Measurements from ENCODE around the gene ARID3C.

Gene ARID3C

DNA sequence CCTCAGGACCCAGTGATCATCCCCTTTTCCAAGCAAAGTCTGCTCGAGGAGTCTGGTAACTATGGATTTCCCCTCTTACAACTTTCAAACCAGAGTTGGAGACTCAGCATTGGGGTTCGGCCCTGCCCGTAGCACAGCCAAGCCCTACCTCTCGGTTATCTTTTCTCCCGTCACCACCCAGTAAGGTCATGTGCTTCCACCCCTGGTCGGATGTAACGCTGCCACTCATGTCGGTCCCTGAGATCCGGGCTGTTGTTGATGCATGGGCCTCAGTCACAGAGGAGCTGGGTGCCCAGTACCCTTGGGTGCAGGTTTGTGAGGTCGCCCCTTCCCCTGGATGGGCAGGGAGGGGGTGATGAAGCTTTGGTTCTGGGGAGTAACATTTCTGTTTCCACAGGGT is 18.8 kb upstream of the ARID3C start:
- H2BK15ac ChIP-seq (ENCODE audit: low read depth, poor library complexity, severe bottlenecking) = no peak overlapping the region
- H4K8ac ChIP-seq (ENCODE audit: low read length) = peak overlapping the region; percentile 36
- no peak overlapping the region for H2AFZ ChIP-seq (ENCODE audit: low read depth, low read length)
- no peak overlapping the region for H2BK5ac ChIP-seq (ENCODE audit: low read depth, low read length, poor library complexity, severe bottlenecking)
- 81% methylated on average over 10 of the region's 10 CpGs for WGBS
- peak overlapping the region; percentile 91 for H3K9ac ChIP-seq (ENCODE audit: low read length)
- no peak overlapping the region for H3K23ac ChIP-seq (ENCODE audit: low read length in 2 of 2)
- peaks cover 33% of the 10 kb centered on the region for H3K4me1 ChIP-seq (ENCODE audit: control insufficient read depth, insufficient read depth, low read depth, low read length)
- no peak for DNase-seq
- no peaks in the 10 kb centered on the region for H3K9me3 ChIP-seq (ENCODE audit: control insufficient read depth, low read length)
- H3K27ac ChIP-seq (ENCODE audit: low read length, poor library complexity, severe bottlenecking) = no peak overlapping the region
- peaks cover 26% of the 10 kb centered on the region for H3K79me1 ChIP-seq (replicated peaks; ENCODE audit: low read length, poor library complexity, severe bottlenecking)
- H2BK120ac ChIP-seq (ENCODE audit: low read depth, low read length) = no peak overlapping the region
- H3K14ac ChIP-seq (ENCODE audit: low read length in 2 of 2) = peak overlapping the region in 1 of 2 experiments; percentile 86
- peak overlapping the region; percentile 8 for H2AK5ac ChIP-seq (ENCODE audit: low read length, severe bottlenecking)
- no peaks in the 10 kb centered on the region for H3K27me3 ChIP-seq (ENCODE audit: control insufficient read depth in 1 of 2, insufficient read depth in 1 of 2, low read length in 2 of 2)
- peak overlapping the region in 1 of 2 experiments; percentile 58 for H2BK12ac ChIP-seq (ENCODE audit: low read length in 2 of 2)
- peak overlapping the region; percentile 19 for H4K91ac ChIP-seq (ENCODE audit: low read length)
- no peak overlapping the region for H3K18ac ChIP-seq (ENCODE audit: low read depth in 1 of 2, low read length in 2 of 2)
- peaks cover 27 to 28% of the 10 kb centered on the region in 2 experiments for H3K36me3 ChIP-seq (ENCODE audit: control insufficient read depth in 1 of 2, insufficient read depth in 2 of 2, low read depth in 1 of 2, low read length in 2 of 2)
- H3K4ac ChIP-seq (ENCODE audit: low read depth in 1 of 2, low read length in 2 of 2) = peak overlapping the region in 1 of 2 experiments; percentile 9
- peak overlapping the region in 1 of 2 experiments; percentile 86 for H3K4me3 ChIP-seq (ENCODE audit: insufficient read depth in 1 of 2, low read depth in 1 of 2, low read length in 2 of 2)
- H3K4me2 ChIP-seq (ENCODE audit: low read length, poor library complexity, severe bottlenecking) = peak overlapping the region; percentile 88

DNA sequence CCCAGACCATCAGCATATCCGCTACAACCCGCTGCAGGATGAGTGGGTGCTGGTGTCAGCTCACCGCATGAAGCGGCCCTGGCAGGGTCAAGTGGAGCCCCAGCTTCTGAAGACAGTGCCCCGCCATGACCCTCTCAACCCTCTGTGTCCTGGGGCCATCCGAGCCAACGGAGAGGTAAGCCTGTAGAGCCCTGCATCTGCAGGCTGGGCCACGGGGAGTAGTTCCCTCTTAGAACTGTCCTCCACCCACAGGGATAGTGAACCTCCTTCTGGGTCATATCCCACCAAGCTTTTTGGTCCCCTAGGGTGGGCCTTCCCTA is 18.2 kb upstream of the ARID3C start:
- Histone ChIP-seq H2BK12ac (ENCODE audit: low read length in 2 of 2) (peak overlapping the region in 1 of 2 experiments; percentile 58), H3K27me3 (ENCODE audit: control insufficient read depth in 1 of 2, insufficient read depth in 1 of 2, low read length in 2 of 2) (no peaks in the 10 kb centered on the region), H3K27ac (ENCODE audit: low read length, poor library complexity, severe bottlenecking) (peak overlapping the region; percentile 75), H3K9me3 (ENCODE audit: control insufficient read depth, low read length) (no peaks in the 10 kb centered on the region), H3K4me2 (ENCODE audit: low read length, poor library complexity, severe bottlenecking) (peak overlapping the region; percentile 88), H2BK5ac (ENCODE audit: low read depth, low read length, poor library complexity, severe bottlenecking) (no peak overlapping the region), H3K4ac (ENCODE audit: low read depth in 1 of 2, low read length in 2 of 2) (peak overlapping the region; percentile 20 to 70), H2BK120ac (ENCODE audit: low read depth, low read length) (no peak overlapping the region), H2BK15ac (ENCODE audit: low read depth, poor library complexity, severe bottlenecking) (no peak overlapping the region), H2AK5ac (ENCODE audit: low read length, severe bottlenecking) (no peak overlapping the region), H3K4me3 (ENCODE audit: insufficient read depth in 1 of 2, low read depth in 1 of 2, low read length in 2 of 2) (peak overlapping the region; percentile 80 to 86), H4K91ac (ENCODE audit: low read length) (peak overlapping the region; percentile 83), H3K36me3 (ENCODE audit: control insufficient read depth in 1 of 2, insufficient read depth in 2 of 2, low read depth in 1 of 2, low read length in 2 of 2) (peaks cover 27 to 28% of the 10 kb centered on the region in 2 experiments), H3K4me1 (ENCODE audit: control insufficient read depth, insufficient read depth, low read depth, low read length) (peaks cover 26% of the 10 kb centered on the region), H2AFZ (ENCODE audit: low read depth, low read length) (no peak overlapping the region), H3K18ac (ENCODE audit: low read depth in 1 of 2, low read length in 2 of 2) (peak overlapping the region; percentile 90 to 97), H4K8ac (ENCODE audit: low read length) (peak overlapping the region; percentile 35), H3K23ac (ENCODE audit: low read length in 2 of 2) (peak overlapping the region in 1 of 2 experiments; percentile 98), H3K9ac (ENCODE audit: low read length) (peak overlapping the region; percentile 91), H3K14ac (ENCODE audit: low read length in 2 of 2) (peak overlapping the region in 1 of 2 experiments; percentile 95), H3K79me1 (replicated peaks; ENCODE audit: low read length, poor library complexity, severe bottlenecking) (peaks cover 26% of the 10 kb centered on the region)
- DNase-seq = no peak
- 1% methylated on average over 7 of the region's 8 CpGs for whole genome bisulfite sequencing

DNA sequence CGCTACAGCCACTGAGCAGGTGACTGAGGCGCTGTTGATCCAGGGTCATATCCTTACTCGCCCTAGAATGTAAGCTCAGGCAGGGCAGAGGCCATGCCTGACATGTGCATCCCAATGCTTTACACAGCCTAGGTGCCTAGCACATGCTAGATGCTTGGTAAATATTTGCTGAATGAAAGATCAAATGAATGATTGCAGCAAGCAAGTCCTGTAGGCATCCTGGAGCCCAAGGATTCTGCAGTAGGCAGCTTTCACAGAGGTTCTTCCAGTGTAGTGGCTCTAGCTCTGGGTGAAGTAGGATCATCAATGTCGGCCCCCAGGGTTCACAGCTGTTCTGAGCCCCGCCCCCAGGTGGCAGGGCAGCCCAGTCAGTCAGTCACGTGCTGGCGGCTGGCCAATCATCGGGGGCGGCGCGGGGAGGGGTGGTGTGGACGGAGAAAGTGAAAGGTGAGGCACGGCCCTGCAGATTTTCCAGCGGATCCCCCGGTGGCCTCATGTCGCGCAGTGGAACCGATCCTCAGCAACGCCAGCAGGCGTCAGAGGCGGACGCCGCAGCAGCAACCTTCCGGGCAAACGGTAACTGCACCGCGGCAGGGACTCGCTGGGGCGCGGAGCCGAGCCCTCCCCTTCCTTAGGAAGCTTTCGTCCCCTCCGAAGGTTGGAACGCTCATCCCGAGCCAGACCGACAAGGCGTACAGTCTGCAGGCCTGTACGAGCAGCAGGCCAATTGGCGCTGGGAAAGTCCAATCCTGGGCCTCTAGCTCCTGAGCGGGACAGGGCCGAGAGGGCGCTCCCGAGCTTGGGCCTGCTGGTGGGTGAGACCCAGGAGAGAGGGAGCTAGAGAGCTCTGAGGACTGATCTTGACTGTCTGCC is 17.6 kb upstream of the ARID3C start, which contains the start of gene GALT:
Gene GALT, plus strand, starts transcription at position 465 of the 873 bp plus-strand sequence. Its CDS starts 30 bp downstream, at position 495.
- peak within 1 kb of the TSS; percentile 21 for H2BK120ac ChIP-seq (ENCODE audit: low read depth, low read length)
- peaks cover 27 to 28% of the 10 kb centered on the region in 2 experiments for H3K36me3 ChIP-seq (ENCODE audit: control insufficient read depth in 1 of 2, insufficient read depth in 2 of 2, low read depth in 1 of 2, low read length in 2 of 2)
- H2BK15ac ChIP-seq (ENCODE audit: low read depth, poor library complexity, severe bottlenecking) = peak within 1 kb of the TSS; percentile 49
- peak within 1 kb of the TSS; percentile 67 for H2AFZ ChIP-seq (ENCODE audit: low read depth, low read length)
- peak within 1 kb of the TSS; percentile 25 to 81 for H3K4ac ChIP-seq (ENCODE audit: low read depth in 1 of 2, low read length in 2 of 2)
- peak within 1 kb of the TSS; percentile 43 for H2AK5ac ChIP-seq (ENCODE audit: low read length, severe bottlenecking)
- peak within 1 kb of the TSS; percentile 90 to 97 for H3K18ac ChIP-seq (ENCODE audit: low read depth in 1 of 2, low read length in 2 of 2)
- peak within 1 kb of the TSS in 1 of 2 experiments; percentile 95 for H3K14ac ChIP-seq (ENCODE audit: low read length in 2 of 2)
- peak within 1 kb of the TSS; percentile 12 for H2BK5ac ChIP-seq (ENCODE audit: low read depth, low read length, poor library complexity, severe bottlenecking)
- peak within 1 kb of the TSS; percentile 80 to 86 for H3K4me3 ChIP-seq (ENCODE audit: insufficient read depth in 1 of 2, low read depth in 1 of 2, low read length in 2 of 2)
- peaks cover 26% of the 10 kb centered on the region for H3K79me1 ChIP-seq (replicated peaks; ENCODE audit: low read length, poor library complexity, severe bottlenecking)
- no peaks in the 10 kb centered on the region for H3K27me3 ChIP-seq (ENCODE audit: control insufficient read depth in 1 of 2, insufficient read depth in 1 of 2, low read length in 2 of 2)
- 6% methylated on average over 43 of the region's 43 CpGs for WGBS
- DNase-seq = peak; percentile 90
- H3K4me1 ChIP-seq (ENCODE audit: control insufficient read depth, insufficient read depth, low read depth, low read length) = peaks cover 26% of the 10 kb centered on the region
- H3K9ac ChIP-seq (ENCODE audit: low read length) = peak within 1 kb of the TSS; percentile 91
- peak within 1 kb of the TSS; percentile 75 for H3K27ac ChIP-seq (ENCODE audit: low read length, poor library complexity, severe bottlenecking)
- peak within 1 kb of the TSS; percentile 88 for H3K4me2 ChIP-seq (ENCODE audit: low read length, poor library complexity, severe bottlenecking)
- H4K8ac ChIP-seq (ENCODE audit: low read length) = peak within 1 kb of the TSS; percentile 71
- H2BK12ac ChIP-seq (ENCODE audit: low read length in 2 of 2) = peak within 1 kb of the TSS; percentile 85 to 87
- H3K23ac ChIP-seq (ENCODE audit: low read length in 2 of 2) = peak within 1 kb of the TSS in 1 of 2 experiments; percentile 98
- H4K91ac ChIP-seq (ENCODE audit: low read length) = peak within 1 kb of the TSS; percentile 83
- H3K9me3 ChIP-seq (ENCODE audit: control insufficient read depth, low read length) = no peaks in the 10 kb centered on the region

DNA sequence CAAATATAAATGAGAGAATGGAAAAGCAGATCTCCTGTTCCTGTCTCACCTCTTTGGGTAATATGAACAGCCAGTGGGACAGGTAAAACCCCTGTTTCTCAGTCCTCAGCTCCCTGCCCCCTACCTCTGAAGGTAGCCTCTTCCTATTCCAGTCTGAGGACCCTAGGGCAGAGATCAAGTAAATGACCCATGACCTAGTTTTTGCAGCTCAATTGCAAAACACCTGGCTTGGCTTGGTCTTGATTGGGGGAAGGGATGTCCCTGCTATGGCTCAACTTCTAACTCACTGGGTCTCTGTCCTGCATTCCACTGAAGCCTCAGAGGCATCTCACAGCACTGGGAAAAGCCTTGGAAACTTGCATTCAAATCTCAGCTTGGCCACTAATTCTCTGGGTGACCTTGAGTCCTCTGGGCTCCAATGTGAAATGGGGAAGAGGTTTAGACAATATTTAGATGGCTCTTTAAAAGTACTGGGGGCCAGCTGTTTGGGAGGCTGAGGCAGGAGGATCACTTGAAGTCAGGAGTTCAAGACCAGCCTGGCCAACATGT is 16.0 kb upstream of the ARID3C start:
- Histone ChIP-seq H3K4me2 (ENCODE audit: low read length, poor library complexity, severe bottlenecking) (no peak overlapping the region), H2AK5ac (ENCODE audit: low read length, severe bottlenecking) (no peak overlapping the region), H3K9ac (ENCODE audit: low read length) (no peak overlapping the region), H2BK5ac (ENCODE audit: low read depth, low read length, poor library complexity, severe bottlenecking) (no peak overlapping the region), H3K18ac (ENCODE audit: low read depth in 1 of 2, low read length in 2 of 2) (no peak overlapping the region), H3K79me1 (replicated peaks; ENCODE audit: low read length, poor library complexity, severe bottlenecking) (peaks cover 21% of the 10 kb centered on the region), H2AFZ (ENCODE audit: low read depth, low read length) (no peak overlapping the region), H4K8ac (ENCODE audit: low read length) (no peak overlapping the region), H3K36me3 (ENCODE audit: control insufficient read depth in 1 of 2, insufficient read depth in 2 of 2, low read depth in 1 of 2, low read length in 2 of 2) (peaks cover 17 to 19% of the 10 kb centered on the region in 2 experiments), H3K27ac (ENCODE audit: low read length, poor library complexity, severe bottlenecking) (no peak overlapping the region), H3K9me3 (ENCODE audit: control insufficient read depth, low read length) (no peaks in the 10 kb centered on the region), H2BK12ac (ENCODE audit: low read length in 2 of 2) (no peak overlapping the region), H3K23ac (ENCODE audit: low read length in 2 of 2) (no peak overlapping the region), H3K4me3 (ENCODE audit: insufficient read depth in 1 of 2, low read depth in 1 of 2, low read length in 2 of 2) (no peak overlapping the region), H3K27me3 (ENCODE audit: control insufficient read depth in 1 of 2, insufficient read depth in 1 of 2, low read length in 2 of 2) (no peaks in the 10 kb centered on the region), H3K4ac (ENCODE audit: low read depth in 1 of 2, low read length in 2 of 2) (no peak overlapping the region), H4K91ac (ENCODE audit: low read length) (no peak overlapping the region), H3K4me1 (ENCODE audit: control insufficient read depth, insufficient read depth, low read depth, low read length) (peaks cover 17% of the 10 kb centered on the region), H2BK15ac (ENCODE audit: low read depth, poor library complexity, severe bottlenecking) (no peak overlapping the region), H3K14ac (ENCODE audit: low read length in 2 of 2) (no peak overlapping the region), H2BK120ac (ENCODE audit: low read depth, low read length) (no peak overlapping the region)
- no peak for DNase-seq
